Hepatocyte (in vitro differentiated cells): Measurements from ENCODE around the gene FDXR. TPM values are rescaled to one million over a fixed set of nuclear protein-coding genes. Genes with fewer than 3 reads are reported as not detected.

ENCODE experiments used
- DNase-seq: peaks from one replicate; pipeline ENCODE4 v3.0.0-alpha.2; 2016; ENCODE audit warnings: low spot score
- H2AFZ ChIP-seq: fragments of 200-600 bp; sonication (generic); 2 replicates; pipeline ENCODE4 v1.6.0; 2016; ENCODE audit warnings: antibody characterized with exemption, mild to moderate bottlenecking
- H3K27ac ChIP-seq: fragments of 200-600 bp; sonication (generic); 2 replicates; pipeline ENCODE4 v1.5.1; 2016; ENCODE audit warnings: mild to moderate bottlenecking
- H3K27me3 ChIP-seq: fragments of 200-600 bp; sonication (generic); 2 replicates; pipeline ENCODE4 v1.6.1; 2016
- H3K36me3 ChIP-seq: fragments of 200-600 bp; sonication (generic); replicated peaks from 2 replicates; pipeline ENCODE4 v1.5.1; 2016; ENCODE audit warnings: low read depth; ENCODE audit not compliant: insufficient read depth
- H3K4me1 ChIP-seq: fragments of 200-600 bp; sonication (generic); 2 replicates; pipeline ENCODE4 v1.5.1; 2016; ENCODE audit warnings: mild to moderate bottlenecking, moderate library complexity; ENCODE audit not compliant: insufficient read depth
- H3K4me2 ChIP-seq: fragments of 200-600 bp; sonication (generic); 2 replicates; pipeline ENCODE4 v1.6.0; 2016
- H3K4me3 ChIP-seq: fragments of 200-600 bp; sonication (generic); 2 replicates; pipeline ENCODE4 v1.5.1; 2016; ENCODE audit warnings: mild to moderate bottlenecking
- H3K79me2 ChIP-seq: fragments of 200-600 bp; sonication (generic); 2 replicates; pipeline ENCODE4 v1.6.0; 2017; ENCODE audit warnings: mild to moderate bottlenecking
- H3K9me2 ChIP-seq: fragments of 200-600 bp; sonication (generic); replicated peaks from 2 replicates; pipeline ENCODE4 v1.6.0; 2017; ENCODE audit warnings: mild to moderate bottlenecking; ENCODE audit not compliant: insufficient read depth
- H3K9me3 ChIP-seq: fragments of 200-600 bp; sonication (generic); 2 replicates; pipeline ENCODE4 v1.5.1; 2016; ENCODE audit warnings: low read depth, mild to moderate bottlenecking
- H4K20me1 ChIP-seq: fragments of 200-600 bp; sonication (generic); 2 replicates; pipeline ENCODE4 v1.6.0; 2016; ENCODE audit warnings: mild to moderate bottlenecking; ENCODE audit not compliant: insufficient read depth, poor library complexity, severe bottlenecking
- EZH2 ChIP-seq: fragments of 200-600 bp; sonication (generic); IDR thresholded peaks from 2 replicates; pipeline ENCODE4 v1.6.1; 2016; ENCODE audit warnings: antibody characterized with exemption, mild to moderate bottlenecking, borderline replicate concordance
- EZH2phosphoT487 ChIP-seq: fragments of 200-600 bp; sonication (generic); IDR thresholded peaks from one replicate; pipeline ENCODE4 v1.6.1; 2018; ENCODE audit warnings: antibody characterized with exemption, mild to moderate bottlenecking, low read depth, moderate library complexity; ENCODE audit not compliant: unreplicated experiment, severe bottlenecking
- WGBS: methylation state at CpG from one replicate; pipeline ENCODE4 v1.1.6; 2016; ENCODE audit warnings: low lambda C conversion rate; ENCODE audit errors: missing lambda C conversion rate; 5-methylcytosine and 5-hydroxymethylcytosine counted together
- polyA plus RNA-seq: library from polyadenylated mRNA; unstranded; fragments of >200 nt; fragmentation: Nextera tagmentation; extraction: Ambion mirVana; gene quantifications from 2 replicates; pipeline ENCODE4 v1.2.1, GENCODE V29; 2016
- total RNA-seq: library from RNA; depleted of rRNA; stranded (reverse); fragments of >200 nt; gene quantifications from 2 replicates; pipeline ENCODE4 v1.2.3, GENCODE V29; 2014
- TF ChIP-seq, protein P1 (sequence below): fragments of 200-600 bp; sonication (generic); IDR thresholded peaks from 2 replicates; pipeline ENCODE4 v1.5.1; 2016; ENCODE audit warnings: antibody characterized with exemption, mild to moderate bottlenecking; ENCODE audit not compliant: poor library complexity

FDXR gene
- total and polyA plus RNA-seq, 2 experiments from 2014 or later, result 12.2 to 14.2 TPM

DNA sequence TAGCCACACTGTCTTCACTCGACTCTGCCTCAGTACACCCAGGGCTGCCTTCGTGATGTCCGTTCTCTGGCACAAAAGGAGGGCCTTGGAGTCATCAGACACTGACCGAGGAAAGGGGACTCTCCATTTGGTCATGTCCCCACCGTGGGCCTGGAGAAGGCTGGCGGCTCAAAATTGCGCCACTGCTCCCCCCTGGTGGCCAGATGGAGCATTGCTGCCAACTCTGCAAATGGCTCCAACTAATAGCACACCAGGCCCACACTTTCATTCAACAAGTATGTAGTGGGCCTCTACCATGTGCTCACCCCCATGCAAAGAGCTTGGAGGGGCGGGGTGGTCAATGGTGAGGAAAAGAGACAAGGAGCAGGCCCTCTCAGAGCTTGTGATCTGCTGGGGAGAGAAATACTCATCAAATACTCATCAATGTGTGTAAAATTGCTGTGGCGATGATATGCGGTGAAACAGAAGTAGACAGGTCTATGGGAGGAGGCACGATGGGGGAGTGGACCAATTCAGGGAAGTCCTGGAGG is 7.9 kb downstream of the FDXR start:
- no peak overlapping the region for H2AFZ ChIP-seq
- H3K4me1 ChIP-seq, result peaks cover 17% of the 10 kb centered on the region
- TF ChIP-seq EZH2, result no peak
- TF ChIP-seq EZH2phosphoT487, result no peak
- TF ChIP-seq, protein P1, sequence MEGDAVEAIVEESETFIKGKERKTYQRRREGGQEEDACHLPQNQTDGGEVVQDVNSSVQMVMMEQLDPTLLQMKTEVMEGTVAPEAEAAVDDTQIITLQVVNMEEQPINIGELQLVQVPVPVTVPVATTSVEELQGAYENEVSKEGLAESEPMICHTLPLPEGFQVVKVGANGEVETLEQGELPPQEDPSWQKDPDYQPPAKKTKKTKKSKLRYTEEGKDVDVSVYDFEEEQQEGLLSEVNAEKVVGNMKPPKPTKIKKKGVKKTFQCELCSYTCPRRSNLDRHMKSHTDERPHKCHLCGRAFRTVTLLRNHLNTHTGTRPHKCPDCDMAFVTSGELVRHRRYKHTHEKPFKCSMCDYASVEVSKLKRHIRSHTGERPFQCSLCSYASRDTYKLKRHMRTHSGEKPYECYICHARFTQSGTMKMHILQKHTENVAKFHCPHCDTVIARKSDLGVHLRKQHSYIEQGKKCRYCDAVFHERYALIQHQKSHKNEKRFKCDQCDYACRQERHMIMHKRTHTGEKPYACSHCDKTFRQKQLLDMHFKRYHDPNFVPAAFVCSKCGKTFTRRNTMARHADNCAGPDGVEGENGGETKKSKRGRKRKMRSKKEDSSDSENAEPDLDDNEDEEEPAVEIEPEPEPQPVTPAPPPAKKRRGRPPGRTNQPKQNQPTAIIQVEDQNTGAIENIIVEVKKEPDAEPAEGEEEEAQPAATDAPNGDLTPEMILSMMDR, result peak; percentile 89
- peaks cover 22% of the 10 kb centered on the region for H3K27me3 ChIP-seq
- H3K4me2 ChIP-seq, result no peak overlapping the region
- H3K4me3 ChIP-seq, result no peak overlapping the region
- no peaks in the 10 kb centered on the region for H3K79me2 ChIP-seq
- no peaks in the 10 kb centered on the region for H3K36me3 ChIP-seq
- no peaks in the 10 kb centered on the region for H3K9me3 ChIP-seq
- WGBS, result 33% methylated on average over 11 of the region's 11 CpGs
- no peaks in the 10 kb centered on the region for H3K9me2 ChIP-seq
- no peaks in the 10 kb centered on the region for H4K20me1 ChIP-seq
- no peak overlapping the region for H3K27ac ChIP-seq
- peak; percentile 77 for DNase-seq

DNA sequence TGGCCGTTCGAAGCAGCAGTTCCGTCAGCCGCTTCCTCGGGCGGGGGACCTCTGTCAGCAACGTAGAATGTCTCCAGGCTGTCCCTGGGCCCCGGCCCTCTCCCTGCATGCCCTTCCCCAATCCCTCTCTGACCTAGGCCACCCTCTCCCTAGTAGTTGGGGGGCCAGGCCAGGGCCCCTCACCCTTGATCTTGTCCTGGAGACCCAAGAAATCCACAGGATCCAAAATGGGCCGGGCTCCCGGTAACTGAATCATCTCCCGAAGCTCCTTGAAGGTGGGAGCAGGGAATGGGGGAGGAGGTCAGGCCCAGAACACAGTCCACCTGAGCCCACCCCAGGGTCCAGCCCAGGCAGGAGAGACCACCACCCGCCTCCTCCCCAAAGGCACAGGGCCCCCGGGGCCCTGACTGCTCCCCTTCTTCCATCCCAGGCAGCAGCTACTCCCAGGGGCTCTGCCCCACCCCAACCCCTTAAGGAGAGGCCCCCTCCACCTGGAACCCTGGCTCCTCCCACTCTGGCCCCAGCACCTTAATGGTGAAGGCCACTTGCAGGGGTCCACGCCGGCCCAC is 8.4 kb downstream of the FDXR start:
- Histone ChIP-seq H2AFZ (no peak overlapping the region), H3K4me3 (no peak overlapping the region), H3K4me1 (peaks cover 17% of the 10 kb centered on the region), H3K27me3 (peaks cover 26% of the 10 kb centered on the region), H3K79me2 (no peaks in the 10 kb centered on the region), H3K9me3 (no peaks in the 10 kb centered on the region), H3K27ac (no peak overlapping the region), H3K4me2 (no peak overlapping the region), H3K36me3 (no peaks in the 10 kb centered on the region), H4K20me1 (no peaks in the 10 kb centered on the region), H3K9me2 (no peaks in the 10 kb centered on the region)
- DNase-seq, result no peak
- 96% methylated on average over 14 of the region's 15 CpGs for WGBS
- TF ChIP-seq, protein P1, result no peak
- TF ChIP-seq EZH2phosphoT487 (no peak), EZH2 (no peak)

DNA sequence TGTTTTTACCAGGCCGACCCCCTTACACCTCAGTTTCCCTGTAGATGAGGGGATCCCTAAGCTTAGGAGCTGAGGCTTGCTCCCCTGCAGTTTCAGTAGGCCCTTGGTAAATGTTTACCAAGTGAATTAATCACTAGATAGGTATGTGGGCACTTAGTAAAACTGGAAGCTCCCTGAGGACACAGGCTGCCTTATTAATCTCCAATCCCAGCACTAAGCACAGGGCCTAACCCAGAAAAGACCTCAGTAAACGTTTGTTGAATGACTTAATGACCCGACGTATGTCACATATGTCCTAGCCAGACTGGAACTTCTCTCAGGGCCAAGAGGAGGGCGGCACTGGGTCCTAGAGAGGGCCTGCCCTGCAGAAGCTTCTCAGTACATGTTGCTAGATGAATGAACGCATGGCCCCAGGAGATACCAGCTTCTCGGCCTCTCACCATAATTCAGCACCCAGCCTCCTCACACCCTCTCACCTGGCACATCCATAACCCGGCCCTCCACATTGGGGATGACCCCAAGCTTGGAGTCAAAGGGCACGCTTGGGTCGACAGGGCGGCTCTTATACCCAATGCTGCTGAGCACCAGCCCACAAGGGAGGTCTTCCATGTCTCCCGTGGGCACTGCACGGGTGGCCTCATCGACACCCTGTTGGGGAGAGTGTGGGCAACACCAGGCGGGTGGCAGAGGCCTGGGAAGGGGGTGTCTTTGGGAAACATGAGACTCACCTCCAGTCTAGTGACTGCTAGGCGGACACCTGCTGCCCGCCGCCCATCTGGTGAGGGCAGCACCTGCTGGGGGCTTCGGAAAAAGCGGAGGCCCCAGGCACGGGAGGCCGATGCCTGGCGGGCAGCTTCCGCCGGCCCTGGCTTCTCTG is 9.1 kb downstream of the FDXR start:
- Histone ChIP-seq H3K9me3 (no peaks in the 10 kb centered on the region), H3K4me2 (no peak overlapping the region), H4K20me1 (no peaks in the 10 kb centered on the region), H3K27ac (no peak overlapping the region), H3K9me2 (no peaks in the 10 kb centered on the region), H3K4me3 (no peak overlapping the region), H3K27me3 (peaks cover 33% of the 10 kb centered on the region), H3K79me2 (no peaks in the 10 kb centered on the region), H3K36me3 (no peaks in the 10 kb centered on the region), H3K4me1 (peaks cover 17% of the 10 kb centered on the region), H2AFZ (no peak overlapping the region)
- WGBS, result 93% methylated on average over 25 of the region's 25 CpGs
- DNase-seq, result no peak
- TF ChIP-seq EZH2phosphoT487 (no peak), EZH2 (no peak)
- TF ChIP-seq, protein P1, result no peak
